GM19025 (cell line): ENCODE measurements around the gene KRT82.
"Not testable (repeated sequence)": the region's sequence is repeated elsewhere in the genome, so short reads cannot be mapped to it uniquely, and the experiment has no call there.

ENCODE experiments used
- ATAC-seq: cut with Tn5 transposase; IDR thresholded peaks from one replicate; pipeline ENCODE4 v1.9.1; 2021; ENCODE audit warnings: mild to moderate bottlenecking, low read depth, moderate library complexity; ENCODE audit not compliant: unreplicated experiment

KRT82 gene

GRCh38 chr12:52347551-52348510 lies 58.3 kb downstream of the KRT82 start:
- no peak for ATAC-seq

- ATAC-seq: no peak
Measured at GRCh38 chr12:52347016-52347415, 59.1 kb downstream of the KRT82 start.

DNA sequence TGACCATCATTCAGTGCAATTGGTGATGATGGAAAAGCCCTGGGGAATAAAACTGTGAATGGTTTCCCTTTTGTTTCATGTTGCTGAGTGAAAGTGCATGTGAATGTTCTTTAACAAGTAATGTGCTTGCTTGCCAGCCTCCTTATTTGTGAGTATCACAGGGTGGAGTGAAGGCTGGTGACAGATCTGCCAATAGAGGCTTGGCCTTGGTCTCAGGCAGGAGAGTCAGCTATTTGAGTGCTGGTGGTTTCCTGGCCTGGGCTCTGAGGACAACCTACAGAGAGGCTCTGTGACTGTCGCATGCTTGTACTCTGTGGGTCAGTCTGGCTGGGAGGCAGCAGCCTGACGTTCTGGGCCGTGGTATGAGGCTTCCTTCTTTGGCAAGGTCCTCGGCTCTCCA lies 59.5 kb downstream of the KRT82 start:
- ATAC-seq: no peak

- not testable (repeated sequence) for ATAC-seq
Measured at GRCh38 chr12:52345041-52345440, 61.1 kb downstream of the KRT82 start.

DNA sequence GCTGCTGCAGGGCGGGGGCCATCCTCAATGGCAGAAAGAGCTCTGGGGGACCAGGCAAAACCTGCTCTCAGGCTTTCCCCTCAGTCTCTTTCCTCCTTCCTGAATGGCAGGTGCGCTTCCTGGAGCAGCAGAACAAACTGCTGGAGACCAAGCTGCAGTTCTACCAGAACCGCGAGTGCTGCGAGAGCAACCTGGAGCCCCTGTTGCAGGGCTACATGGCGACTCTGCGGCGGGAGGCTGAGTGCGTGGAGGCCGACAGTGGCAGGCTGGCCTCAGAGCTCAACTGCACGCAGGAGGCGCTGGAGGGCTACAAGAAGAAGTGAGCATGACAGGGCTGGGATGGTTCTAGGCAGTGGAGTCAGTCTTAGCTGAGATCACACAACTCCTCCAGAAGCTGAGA lies 62.0 kb downstream of the KRT82 start:
- no peak for ATAC-seq
